Fibroblast of peridontal ligament (primary cell): ENCODE data around the gene TMEM215.
"Not testable (repeated sequence)": the region's sequence is repeated elsewhere in the genome, so short reads cannot be mapped to it uniquely, and the experiment has no call there.

ENCODE experiments used
- DNase-seq: peaks from one replicate; pipeline ENCODE4 v3.0.0-alpha.2; 2010; ENCODE audit errors: extremely low read depth

Gene TMEM215

GRCh38 chr9:32783168-32783891 lies at the start of gene TMEM215:
TSS of gene TMEM215 (plus strand) at chr9:32783540. CDS start at chr9:32784184, 644 bp downstream.
- no peak for DNase-seq

- DNase-seq = peak; percentile 10
Measured at GRCh38 chr9:32735476-32735875, 47.9 kb upstream of the TMEM215 start.

GRCh38 chr9:32737378-32737777 lies 46.0 kb upstream of the TMEM215 start:
- DNase-seq = no peak

GRCh38 chr9:32738501-32739172 lies 44.7 kb upstream of the TMEM215 start:
- no peak for DNase-seq

- peak; percentile 13 for DNase-seq
Measured at GRCh38 chr9:32741706-32742105, 41.6 kb upstream of the TMEM215 start.

- peak; percentile 5 for DNase-seq
Measured at GRCh38 chr9:32742296-32742695, 41.0 kb upstream of the TMEM215 start.

- DNase-seq = no peak
Measured at GRCh38 chr9:32748013-32748412, 35.3 kb upstream of the TMEM215 start.

- DNase-seq = no peak
Measured at GRCh38 chr9:32755730-32756129, 27.6 kb upstream of the TMEM215 start.

GRCh38 chr9:32764139-32764538 lies 19.2 kb upstream of the TMEM215 start:
- no peak for DNase-seq

GRCh38 chr9:32775283-32775682 lies 8.1 kb upstream of the TMEM215 start:
- DNase-seq = no peak

GRCh38 chr9:32776201-32776600 lies 7.1 kb upstream of the TMEM215 start:
- DNase-seq = no peak

GRCh38 chr9:32782476-32783167 lies 718 bp upstream of the TMEM215 start:
- no peak for DNase-seq

- DNase-seq = peak; percentile 2
Measured at GRCh38 chr9:32787816-32788215, 4.5 kb downstream of the TMEM215 start.

- DNase-seq = not testable (repeated sequence)
Measured at GRCh38 chr9:32796015-32796414, 12.7 kb downstream of the TMEM215 start.

GRCh38 chr9:32801530-32801929 lies 18.2 kb downstream of the TMEM215 start:
- DNase-seq = no peak

- no peak for DNase-seq
Measured at GRCh38 chr9:32807217-32807616, 23.9 kb downstream of the TMEM215 start.

GRCh38 chr9:32811246-32811645 lies 27.9 kb downstream of the TMEM215 start:
- DNase-seq = no peak

- DNase-seq = no peak
Measured at GRCh38 chr9:32820322-32820721, 37.0 kb downstream of the TMEM215 start.

- DNase-seq = no peak
Measured at GRCh38 chr9:32823101-32823500, 39.8 kb downstream of the TMEM215 start.

- DNase-seq = no peak
Measured at GRCh38 chr9:32823551-32823950, 40.2 kb downstream of the TMEM215 start.

- no peak for DNase-seq
Measured at GRCh38 chr9:32825203-32825602, 41.9 kb downstream of the TMEM215 start.

GRCh38 chr9:32828861-32829260 lies 45.5 kb downstream of the TMEM215 start:
- DNase-seq = no peak

- DNase-seq = no peak
Measured at GRCh38 chr9:32832346-32832745, 49.0 kb downstream of the TMEM215 start.
